Stomach (tissue), 19 donors: ENCODE data around the gene IZUMO2. TPM values are rescaled to one million over a fixed set of nuclear protein-coding genes. Genes with fewer than 3 reads are reported as not detected.

ENCODE experiments used
- DNase-seq, 2 donors: peaks; one replicate each; pipeline versions ENCODE4 v3.0.0 to v3.0.0-alpha.2; 2013 to 2019
- H3K27ac ChIP-seq, 5 donors: fragments of 200-600 bp in 4 of 5; sonication (generic) in 4 of 5; one replicate each; pipeline ENCODE4 v1.5.1; 2013 to 2019; ENCODE audit warnings: mild to moderate bottlenecking in 1 of 5, moderate library complexity in 1 of 5
- H3K27me3 ChIP-seq, 3 donors: fragments of 200-600 bp; sonication (generic); one replicate each; pipeline ENCODE4 v1.5.1; 2017 to 2019; ENCODE audit warnings: mixed run types in 1 of 3
- H3K36me3 ChIP-seq, 4 donors: fragments of 200-600 bp; sonication (generic); 1 replicate in 3 of 4; 2 replicates in 1 of 4; pipeline ENCODE4 v1.5.1; 2016 to 2019
- H3K4me1 ChIP-seq, 4 donors: fragments of 200-600 bp; sonication (generic); one replicate each; pipeline ENCODE4 v1.5.1; 2016 to 2019
- H3K4me3 ChIP-seq, 4 donors: fragments of 200-600 bp; sonication (generic) in 3 of 4; one replicate each; pipeline ENCODE4 v1.5.1; 2016 to 2019; ENCODE audit warnings: mild to moderate bottlenecking in 1 of 4
- H3K9me3 ChIP-seq, 4 donors: fragments of 200-600 bp; sonication (generic); one replicate each; pipeline ENCODE4 v1.5.1; 2016 to 2019
- CTCF ChIP-seq, 7 experiments: fragments of 450-650 bp in 4 of 7; fragments of 200-600 bp in 3 of 7; sonication (generic) in 3 of 7; IDR thresholded peaks; one replicate each; pipeline ENCODE4 v1.5.1; 2016 to 2019; ENCODE audit warnings: antibody characterized with exemption in 7 of 7, control low read depth in 2 of 7, mild to moderate bottlenecking in 1 of 7
- EP300 ChIP-seq: sonication (generic); formaldehyde crosslinking; IDR thresholded peaks from one replicate; pipeline ENCODE4 v1.6.1; 2017; ENCODE audit warnings: antibody characterized with exemption
- POLR2A ChIP-seq, 4 donors: fragments of 450-650 bp; IDR thresholded peaks; one replicate each; pipeline ENCODE4 v1.6.1; 2016; ENCODE audit warnings: antibody characterized with exemption in 4 of 4, control low read depth in 2 of 4, mild to moderate bottlenecking in 1 of 4, moderate library complexity in 1 of 4
- POLR2AphosphoS5 ChIP-seq, 3 donors: sonication (generic); formaldehyde crosslinking; IDR thresholded peaks; one replicate each; pipeline ENCODE4 v1.6.1; 2016; ENCODE audit warnings: antibody characterized with exemption in 3 of 3
- WGBS, 5 donors: extraction: QIAGEN DNeasy Blood & Tissue Kit in 3 of 5; methylation state at CpG; one replicate each; pipeline versions ENCODE4 v1.1.5 to v1.1.7; 2013 to 2018; 5-methylcytosine and 5-hydroxymethylcytosine counted together
- intact Hi-C: fragments of 100-400 bp; cut with DNase I; formaldehyde crosslinking; loops from one replicate; pipeline ENCODE4 v1.15.1; 2023; ENCODE audit warnings: low total_unique reads
- long read RNA-seq, 10 donors: transcript quantifications; one replicate each; lab custom pipeline, GENCODE V29; 2026
- polyA plus RNA-seq, 3 donors: library from polyadenylated mRNA; stranded (reverse); fragments of 200-250 nt; gene quantifications; one replicate each; pipeline ENCODE4 v1.2.3, GENCODE V29; 2013
- total RNA-seq, 5 donors: library from RNA; depleted of rRNA; stranded (reverse); fragments of >200 nt; gene quantifications; one replicate each; pipeline versions ENCODE4 v1.1.0 to v1.2.3, GENCODE V29; 2014 to 2016
- donor health status: healthy with polysubstance abuse.
- donor health status: Bipolar disorder and iron deficiency.
- donor health status: healthy.

The IZUMO2 gene
- total RNA-seq (not detected), polyA plus RNA-seq (not detected)
- long read RNA-seq, donor 1, partial matches to known transcripts = 36 of 36 reads
- long read RNA-seq, donor 1, other reads (novel, unspliced or antisense) = 0 of 36 reads
- long read RNA-seq, donor 2 = 0 reads
- long read RNA-seq, donor 3 = 0 reads
- long read RNA-seq, donor 4 = 0 reads
- long read RNA-seq, donor 5 = 0 reads
- long read RNA-seq, donor 6 = 0 reads
- long read RNA-seq, donor 7 = 0 reads
- long read RNA-seq, donor 8 = 0 reads
- long read RNA-seq, donor 9 = 0 reads
- long read RNA-seq, donor 10 = 0 reads

GRCh38 chr19:50162988-50163387 lies at the start of gene IZUMO2:
TSS of gene IZUMO2 (minus strand) at chr19:50163281. CDS start at chr19:50163194, 87 bp downstream.
- Histone ChIP-seq H3K9me3 (peaks cover 0 to 17% (median 12%) of the 10 kb centered on the region in 4 donors), H3K36me3 (no peaks in the 10 kb centered on the region), H3K27ac (no peak within 1 kb of the TSS), H3K27me3 (peaks cover 0 to 59% (median 20%) of the 10 kb centered on the region in 3 donors), H3K4me1 (peaks cover 0 to 7% (median 0%) of the 10 kb centered on the region in 4 donors), H3K4me3 (no peak within 1 kb of the TSS)
- WGBS, 5 donors = 12 to 22% (median 18%) methylated on average over 19 to 26 of the region's 26 CpGs
- intact Hi-C loops = no loop called here
- DNase-seq = peak in 1 of 2 donors; percentile 54
- no peak for TF ChIP-seq CTCF (IDR thresholded peaks at IDR 0.05)
- TF ChIP-seq POLR2A (IDR thresholded peaks at IDR 0.05) = no peak
- TF ChIP-seq POLR2AphosphoS5 (IDR thresholded peaks at IDR 0.05) = no peak
- no peak for TF ChIP-seq EP300

- H3K4me3 ChIP-seq = no peak overlapping the region
- H3K27ac ChIP-seq = no peak overlapping the region
- peaks cover 0 to 10% (median 2%) of the 10 kb centered on the region in 4 donors for H3K9me3 ChIP-seq
- intact Hi-C loops = no loop called here
- DNase-seq = no peak
- WGBS, 5 donors = 95 to 99% (median 96%) methylated on average over 14 to 46 of the region's 46 CpGs
- peaks cover 0 to 10% (median 5%) of the 10 kb centered on the region in 4 donors for H3K4me1 ChIP-seq
- peaks cover 0 to 25% (median 7%) of the 10 kb centered on the region in 3 donors for H3K27me3 ChIP-seq
- TF ChIP-seq CTCF (IDR thresholded peaks at IDR 0.05) (no peak), POLR2AphosphoS5 (IDR thresholded peaks at IDR 0.05) (no peak), POLR2A (IDR thresholded peaks at IDR 0.05) (no peak)
- H3K36me3 ChIP-seq = peaks cover 0 to 28% (median 23%) of the 10 kb centered on the region in 4 donors
Observed at GRCh38 chr19:50210425-50210824, 47.3 kb upstream of the IZUMO2 start.

DNA sequence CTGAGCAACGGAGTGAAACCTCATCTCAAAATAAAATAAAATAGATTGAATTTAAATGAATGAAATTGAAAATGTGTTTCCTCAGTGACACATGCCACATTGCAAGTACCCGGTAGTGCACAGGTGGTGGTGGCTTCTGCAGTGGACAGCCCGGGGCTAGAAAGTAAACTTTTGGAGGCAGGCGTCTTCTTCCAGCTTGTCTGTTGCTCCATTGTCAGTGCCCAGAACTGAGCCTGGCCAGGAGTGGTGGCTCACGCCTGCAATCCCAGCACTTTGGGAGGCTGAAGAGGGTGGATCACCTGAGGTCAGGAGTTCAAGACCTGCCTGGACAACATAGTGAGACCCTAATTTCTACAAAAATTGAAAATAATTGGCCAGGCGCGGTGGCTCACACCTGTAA lies 46.0 kb upstream of the IZUMO2 start:
- Histone ChIP-seq H3K36me3 (peaks cover 0 to 28% (median 23%) of the 10 kb centered on the region in 4 donors), H3K27me3 (peaks cover 0 to 31% (median 20%) of the 10 kb centered on the region in 3 donors), H3K4me3 (no peak overlapping the region), H3K4me1 (peaks cover 0 to 19% (median 12%) of the 10 kb centered on the region in 4 donors), H3K9me3 (peaks cover 0 to 10% (median 2%) of the 10 kb centered on the region in 4 donors), H3K27ac (no peak overlapping the region)
- no peak for DNase-seq
- WGBS, 5 donors = 89 to 96% (median 91%) methylated on average over 7 of the region's 7 CpGs
- intact Hi-C loops = no loop called here
- TF ChIP-seq EP300 (no peak), POLR2A (IDR thresholded peaks at IDR 0.05) (no peak), CTCF (IDR thresholded peaks at IDR 0.05) (no peak), POLR2AphosphoS5 (IDR thresholded peaks at IDR 0.05) (no peak)

DNA sequence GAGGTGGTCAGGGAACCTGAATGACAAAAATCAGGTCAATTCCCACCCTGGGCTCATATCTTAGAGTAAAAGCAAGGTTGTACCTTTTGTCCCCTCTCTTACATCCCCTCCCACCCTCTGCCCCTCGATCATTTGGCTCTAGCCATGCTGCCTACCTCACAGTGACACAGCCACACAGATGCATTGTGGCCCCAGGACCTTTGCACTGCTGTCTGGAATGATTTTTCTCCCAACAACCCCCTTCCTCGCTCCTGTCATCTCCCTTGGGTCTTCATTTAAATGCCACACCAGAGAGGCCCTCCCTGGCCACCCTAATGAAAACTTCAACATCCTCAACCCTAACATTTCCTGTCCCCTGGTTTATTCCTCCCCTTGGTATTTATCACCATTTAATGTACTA lies 44.6 kb upstream of the IZUMO2 start:
- 72 to 85% (median 78%) methylated on average over 2 of the region's 2 CpGs for WGBS, 5 donors
- TF ChIP-seq POLR2AphosphoS5 (IDR thresholded peaks at IDR 0.05) (no peak), CTCF (IDR thresholded peaks at IDR 0.05) (no peak), EP300 (no peak), POLR2A (IDR thresholded peaks at IDR 0.05) (no peak)
- no peak overlapping the region for H3K27ac ChIP-seq

More for the DNA sequence above, 44.6 kb upstream of the IZUMO2 start:
- intact Hi-C loops = no loop called here
- peaks cover 0 to 45% (median 34%) of the 10 kb centered on the region in 3 donors for H3K27me3 ChIP-seq
- DNase-seq = no peak
- H3K4me3 ChIP-seq = no peak overlapping the region
- peaks cover 0 to 33% (median 25%) of the 10 kb centered on the region in 4 donors for H3K4me1 ChIP-seq
- H3K36me3 ChIP-seq = peaks cover 0 to 25% (median 21%) of the 10 kb centered on the region in 4 donors
- H3K9me3 ChIP-seq = peaks cover 0 to 10% (median 2%) of the 10 kb centered on the region in 4 donors
